Nephron progenitor cell (in vitro differentiated cells): ENCODE measurements around the gene TBC1D19.

ENCODE experiments used
- DNase-seq: peaks from one replicate; pipeline ENCODE4 v3.0.0; 2021
- H3K27ac Mint-ChIP-seq: 2 replicates; pipeline ENCODE4 v1.8.0; 2021; ENCODE audit warnings: mild to moderate bottlenecking, moderate library complexity, mixed read lengths
- H3K27me3 Mint-ChIP-seq: 2 replicates; pipeline ENCODE4 v1.8.0; 2021; ENCODE audit warnings: mild to moderate bottlenecking, low read depth, mixed read lengths; ENCODE audit not compliant: poor library complexity
- H3K36me3 Mint-ChIP-seq: 2 replicates; pipeline ENCODE4 v1.8.0; 2021; ENCODE audit warnings: low read depth, mixed read lengths
- H3K4me1 Mint-ChIP-seq: 2 replicates; pipeline ENCODE4 v1.8.0; 2021; ENCODE audit warnings: mixed read lengths
- H3K4me3 Mint-ChIP-seq: 2 replicates; pipeline ENCODE4 v1.8.0; 2021; ENCODE audit warnings: mild to moderate bottlenecking, moderate library complexity, mixed read lengths
- H3K9me3 Mint-ChIP-seq: 2 replicates; pipeline ENCODE4 v1.8.0; 2021; ENCODE audit warnings: mild to moderate bottlenecking, moderate library complexity, mixed read lengths
- CTCF ChIP-seq: fragments of 200-600 bp; sonication (generic); IDR thresholded peaks from 2 replicates; pipeline ENCODE4 v1.5.0; 2021; ENCODE audit warnings: antibody characterized with exemption

The TBC1D19 gene

GRCh38 chr4:26746802-26747213 lies 162.9 kb downstream of the TBC1D19 start:
- no peak for TF ChIP-seq CTCF
- Mint-ChIP-seq H3K27me3 (no peaks in the 10 kb centered on the region), H3K27ac (no peak overlapping the region), H3K9me3 (no peaks in the 10 kb centered on the region), H3K36me3 (peaks cover 21% of the 10 kb centered on the region), H3K4me3 (no peak overlapping the region), H3K4me1 (no peaks in the 10 kb centered on the region)
- DNase-seq = no peak

GRCh38 chr4:26748811-26749210 lies 164.9 kb downstream of the TBC1D19 start:
- Mint-ChIP-seq H3K36me3 (peaks cover 17% of the 10 kb centered on the region), H3K27ac (no peak overlapping the region), H3K4me1 (no peaks in the 10 kb centered on the region), H3K9me3 (no peaks in the 10 kb centered on the region), H3K27me3 (no peaks in the 10 kb centered on the region), H3K4me3 (no peak overlapping the region)
- TF ChIP-seq CTCF = no peak
- no peak for DNase-seq

DNA sequence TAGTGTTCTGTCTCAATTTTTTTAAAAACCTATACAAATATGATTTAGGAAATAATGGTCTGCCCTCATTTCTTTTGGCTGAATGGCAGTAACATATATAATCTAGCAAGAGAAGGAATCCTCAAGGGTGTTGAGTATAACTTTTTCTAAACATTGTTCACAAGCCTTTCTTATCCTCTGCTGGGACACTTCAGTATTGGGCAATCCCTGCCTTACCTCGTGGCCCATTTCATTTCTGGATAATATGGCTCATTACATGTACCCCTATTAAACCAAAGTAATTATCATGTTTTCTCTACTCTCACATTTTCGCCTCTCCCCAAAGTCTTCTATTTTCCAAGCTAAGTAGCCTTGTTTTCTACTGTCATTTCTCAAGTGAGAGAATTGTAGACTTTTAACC lies 166.0 kb downstream of the TBC1D19 start:
- Mint-ChIP-seq H3K27me3 (no peaks in the 10 kb centered on the region), H3K4me3 (no peak overlapping the region)

DNA sequence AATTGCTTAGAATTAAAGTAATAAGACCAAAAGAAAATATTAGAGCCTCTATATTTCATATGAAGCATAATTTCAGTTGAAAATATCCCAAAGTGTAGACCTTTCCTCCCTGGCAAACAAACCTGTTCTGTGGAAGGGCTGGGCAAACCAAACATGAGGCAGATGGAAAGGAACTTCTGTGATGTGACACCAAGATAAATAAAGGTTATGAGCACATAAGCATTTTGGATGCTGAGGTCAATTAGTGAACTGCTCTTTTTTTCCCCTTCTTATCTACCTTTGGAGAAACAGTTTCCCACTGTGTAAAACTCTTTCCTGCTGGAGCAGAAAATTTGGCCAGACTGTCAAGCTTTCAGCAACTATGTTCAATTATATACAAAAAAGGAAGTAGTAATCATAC lies 167.1 kb downstream of the TBC1D19 start:
- Mint-ChIP-seq H3K9me3 (no peaks in the 10 kb centered on the region), H3K27me3 (no peaks in the 10 kb centered on the region), H3K36me3 (peaks cover 5% of the 10 kb centered on the region), H3K4me3 (no peak overlapping the region), H3K4me1 (no peaks in the 10 kb centered on the region), H3K27ac (no peak overlapping the region)
- DNase-seq = no peak
- TF ChIP-seq CTCF = no peak

More for the DNA sequence above, 166.0 kb downstream of the TBC1D19 start:
- TF ChIP-seq CTCF = no peak
- no peaks in the 10 kb centered on the region for H3K9me3 Mint-ChIP-seq
- H3K4me1 Mint-ChIP-seq = no peaks in the 10 kb centered on the region
- H3K27ac Mint-ChIP-seq = no peak overlapping the region
- DNase-seq = no peak
- peaks cover 9% of the 10 kb centered on the region for H3K36me3 Mint-ChIP-seq

- Mint-ChIP-seq H3K4me3 (no peak overlapping the region), H3K27ac (no peak overlapping the region), H3K9me3 (no peaks in the 10 kb centered on the region), H3K36me3 (no peaks in the 10 kb centered on the region), H3K4me1 (no peaks in the 10 kb centered on the region), H3K27me3 (no peaks in the 10 kb centered on the region)
- TF ChIP-seq CTCF = no peak
- DNase-seq = no peak
These were observed 168.0 kb downstream of the TBC1D19 start for GRCh38 chr4:26751838-26752237.

DNA sequence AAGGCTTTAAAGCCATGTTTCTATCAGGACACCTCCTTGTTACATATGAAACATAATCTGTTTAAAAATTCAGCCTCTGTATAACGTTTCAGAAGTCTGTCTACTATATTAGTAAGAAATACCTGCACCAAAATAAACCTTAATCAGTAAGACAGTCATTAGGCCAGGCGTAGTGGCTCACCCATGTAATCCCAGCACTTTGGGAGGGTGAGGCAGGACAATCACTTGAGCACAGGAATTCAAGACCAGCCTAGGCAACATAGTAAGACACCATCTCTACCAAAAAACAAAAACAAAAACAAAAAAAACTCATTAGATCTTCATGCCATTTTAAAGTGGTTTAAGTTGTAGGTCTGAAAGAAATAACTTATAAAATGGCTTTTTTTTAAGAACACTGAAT lies 169.3 kb downstream of the TBC1D19 start:
- Mint-ChIP-seq H3K9me3 (no peaks in the 10 kb centered on the region), H3K27ac (no peak overlapping the region), H3K4me1 (no peaks in the 10 kb centered on the region), H3K4me3 (no peak overlapping the region), H3K36me3 (no peaks in the 10 kb centered on the region), H3K27me3 (no peaks in the 10 kb centered on the region)
- no peak for TF ChIP-seq CTCF
- DNase-seq = no peak
